ENCODE data around the gene BABAM1.

BABAM1 gene

GRCh38 chr19:17244618-17245534, 22.4 kb upstream of the BABAM1 start:
- Histone ChIP-seq H3K4me1 (ENCODE audit: control insufficient read depth, insufficient read depth, low read length) (peaks cover 47% of the 10 kb centered on the region), H3K36me3 (ENCODE audit: control insufficient read depth, insufficient read depth, low read length) (peaks cover 12% of the 10 kb centered on the region), H3K9ac (ENCODE audit: low read length) (peak overlapping the region; percentile 86), H3K9me3 (ENCODE audit: control insufficient read depth, insufficient read depth, low read depth, low read length) (no peaks in the 10 kb centered on the region), H3K27me3 (ENCODE audit: control insufficient read depth, insufficient read depth, low read length) (no peaks in the 10 kb centered on the region), H3K4me3 (ENCODE audit: low read depth, low read length) (peak overlapping the region; percentile 99), H3K27ac (ENCODE audit: low read depth, low read length) (peak overlapping the region; percentile 85)

DNA sequence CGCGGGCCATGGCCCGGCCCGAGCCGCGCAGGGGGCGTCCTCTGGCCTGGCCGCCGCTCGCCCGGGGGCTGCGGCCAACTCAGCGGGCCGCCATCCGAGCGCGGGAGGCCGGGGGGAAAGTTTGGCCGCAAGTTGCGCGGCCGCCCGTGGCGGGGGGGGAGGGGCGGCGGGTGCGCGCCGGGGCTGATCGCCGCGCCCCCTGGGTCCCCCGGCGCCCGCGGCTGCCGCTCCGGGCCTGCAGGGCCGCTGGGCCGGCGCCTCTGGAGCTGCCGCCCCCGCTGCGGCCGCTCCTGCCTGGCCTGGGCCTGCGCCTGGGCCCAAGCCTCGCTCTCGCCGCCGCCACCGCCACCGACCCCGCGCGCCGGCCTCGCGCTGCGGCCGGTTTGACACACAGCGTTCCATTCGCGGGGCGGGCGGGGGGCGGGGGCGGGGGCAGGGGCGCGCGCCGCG, 21.7 kb upstream of the BABAM1 start, which contains the start of gene NR2F6:
TSS of gene NR2F6 (minus strand) at position 385 of the 450 bp plus-strand sequence. CDS start 699 bp downstream, outside the sequence.
- Histone ChIP-seq H3K4me1 (ENCODE audit: control insufficient read depth, insufficient read depth, low read length) (peaks cover 47% of the 10 kb centered on the region), H3K27me3 (ENCODE audit: control insufficient read depth, insufficient read depth, low read length) (no peaks in the 10 kb centered on the region), H3K36me3 (ENCODE audit: control insufficient read depth, insufficient read depth, low read length) (peaks cover 7% of the 10 kb centered on the region; the same call in 1 of the 2 replicates), H3K9ac (ENCODE audit: low read length) (peak within 1 kb of the TSS; percentile 94), H3K27ac (ENCODE audit: low read depth, low read length) (peak within 1 kb of the TSS; percentile 99), H3K4me3 (ENCODE audit: low read depth, low read length) (peak within 1 kb of the TSS; percentile 99), H3K9me3 (ENCODE audit: control insufficient read depth, insufficient read depth, low read depth, low read length) (no peaks in the 10 kb centered on the region)

DNA sequence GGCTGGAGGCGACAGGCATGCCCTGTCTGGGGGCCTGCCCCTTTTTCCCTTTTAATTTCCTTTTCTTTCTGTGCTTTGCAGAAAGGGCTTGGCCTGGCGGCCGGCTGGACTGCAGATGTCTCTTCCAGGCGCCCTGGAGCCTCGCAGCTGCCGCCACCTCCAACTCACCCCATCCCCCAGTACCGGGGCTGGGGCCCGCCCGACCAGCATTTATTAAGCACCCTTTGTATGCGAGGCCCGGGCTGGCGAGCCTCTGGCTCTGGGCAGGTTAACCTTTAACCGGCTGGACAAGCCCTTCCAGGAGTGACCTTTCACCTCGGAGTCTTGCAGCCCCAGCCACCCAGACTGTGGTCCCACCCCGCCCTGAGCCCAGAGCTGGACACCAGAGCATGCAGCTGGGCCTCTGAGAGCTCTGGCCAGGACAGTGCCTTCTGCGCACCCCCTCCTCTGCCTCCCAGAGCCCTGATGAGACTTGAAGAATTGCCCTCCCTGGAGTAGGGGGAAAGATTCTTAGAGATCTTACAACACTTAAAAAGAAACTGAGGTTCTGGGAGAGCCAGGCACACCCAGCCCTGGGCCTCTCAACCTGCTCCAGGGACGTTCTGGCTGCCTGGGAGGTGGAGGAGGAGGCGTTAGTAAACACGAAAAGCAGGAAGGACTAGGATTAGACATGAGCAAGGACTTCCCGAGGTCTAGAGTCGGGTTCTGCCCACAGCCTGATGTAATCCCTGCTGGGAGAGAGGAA, 20.4 kb upstream of the BABAM1 start:
- Histone ChIP-seq H3K36me3 (ENCODE audit: control insufficient read depth, insufficient read depth, low read length) (0 out of 2 replicates have a peak, but pooled peaks cover 6% of the 10 kb centered on the region), H3K4me3 (ENCODE audit: low read depth, low read length) (peak overlapping the region; percentile 80), H3K4me1 (ENCODE audit: control insufficient read depth, insufficient read depth, low read length) (peaks cover 42% of the 10 kb centered on the region), H3K9me3 (ENCODE audit: control insufficient read depth, insufficient read depth, low read depth, low read length) (no peaks in the 10 kb centered on the region), H3K27me3 (ENCODE audit: control insufficient read depth, insufficient read depth, low read length) (no peaks in the 10 kb centered on the region), H3K27ac (ENCODE audit: low read depth, low read length) (peak overlapping the region; percentile 99), H3K9ac (ENCODE audit: low read length) (peak overlapping the region; percentile 94)

- H3K9ac ChIP-seq (ENCODE audit: low read length): peak overlapping the region; percentile 78
- no peaks in the 10 kb centered on the region for H3K27me3 ChIP-seq (ENCODE audit: control insufficient read depth, insufficient read depth, low read length)
- H3K9me3 ChIP-seq (ENCODE audit: control insufficient read depth, insufficient read depth, low read depth, low read length): no peaks in the 10 kb centered on the region
- peak overlapping the region; percentile 79 for H3K27ac ChIP-seq (ENCODE audit: low read depth, low read length)
- peak overlapping the region; percentile 35; the same call in 1 of the 2 replicates for H3K4me3 ChIP-seq (ENCODE audit: low read depth, low read length)
- H3K4me1 ChIP-seq (ENCODE audit: control insufficient read depth, insufficient read depth, low read length): peaks cover 32% of the 10 kb centered on the region
- H3K36me3 ChIP-seq (ENCODE audit: control insufficient read depth, insufficient read depth, low read length): 0 out of 2 replicates have a peak, but pooled peaks cover 6% of the 10 kb centered on the region
Observed at GRCh38 chr19:17248011-17248776, 19.0 kb upstream of the BABAM1 start.

GRCh38 chr19:17249887-17250548, 17.2 kb upstream of the BABAM1 start:
- peaks cover 26% of the 10 kb centered on the region for H3K4me1 ChIP-seq (ENCODE audit: control insufficient read depth, insufficient read depth, low read length)
- H3K9me3 ChIP-seq (ENCODE audit: control insufficient read depth, insufficient read depth, low read depth, low read length): no peaks in the 10 kb centered on the region
- peak overlapping the region; percentile 52; the same call in 1 of the 2 replicates for H3K27ac ChIP-seq (ENCODE audit: low read depth, low read length)
- H3K4me3 ChIP-seq (ENCODE audit: low read depth, low read length): no peak overlapping the region
- no peaks in the 10 kb centered on the region for H3K27me3 ChIP-seq (ENCODE audit: control insufficient read depth, insufficient read depth, low read length)
- H3K9ac ChIP-seq (ENCODE audit: low read length): no peak overlapping the region
- H3K36me3 ChIP-seq (ENCODE audit: control insufficient read depth, insufficient read depth, low read length): peaks cover 11% of the 10 kb centered on the region

DNA sequence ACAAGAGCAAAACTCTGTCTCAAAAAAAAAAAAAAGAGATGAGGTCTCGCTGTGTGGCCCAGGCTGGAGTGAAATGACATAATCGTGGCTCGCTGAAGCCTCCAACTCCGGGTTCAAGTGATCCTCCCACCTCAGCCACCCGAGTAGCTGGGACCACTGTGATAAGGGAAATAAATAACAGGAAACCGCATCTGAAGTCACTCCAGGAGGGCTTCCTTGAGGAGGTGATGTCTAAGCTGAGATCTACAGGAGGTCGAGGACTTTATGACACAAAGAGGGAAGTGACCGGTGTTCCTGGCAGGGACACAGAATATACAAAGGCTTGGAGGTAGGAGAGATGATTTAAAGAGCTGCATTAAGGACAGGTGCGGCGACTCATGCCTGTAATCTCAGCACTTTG, 12.6 kb upstream of the BABAM1 start:
- Histone ChIP-seq H3K4me3 (ENCODE audit: low read depth, low read length) (no peak overlapping the region), H3K4me1 (ENCODE audit: control insufficient read depth, insufficient read depth, low read length) (no peaks in the 10 kb centered on the region), H3K27me3 (ENCODE audit: control insufficient read depth, insufficient read depth, low read length) (no peaks in the 10 kb centered on the region), H3K9me3 (ENCODE audit: control insufficient read depth, insufficient read depth, low read depth, low read length) (peaks cover 8% of the 10 kb centered on the region; the same call in 1 of the 2 replicates), H3K36me3 (ENCODE audit: control insufficient read depth, insufficient read depth, low read length) (peaks cover 20% of the 10 kb centered on the region), H3K9ac (ENCODE audit: low read length) (no peak overlapping the region), H3K27ac (ENCODE audit: low read depth, low read length) (no peak overlapping the region)

- Histone ChIP-seq H3K4me3 (ENCODE audit: low read depth, low read length) (no peak overlapping the region), H3K4me1 (ENCODE audit: control insufficient read depth, insufficient read depth, low read length) (no peaks in the 10 kb centered on the region), H3K9ac (ENCODE audit: low read length) (no peak overlapping the region), H3K36me3 (ENCODE audit: control insufficient read depth, insufficient read depth, low read length) (peaks cover 17% of the 10 kb centered on the region), H3K9me3 (ENCODE audit: control insufficient read depth, insufficient read depth, low read depth, low read length) (peaks cover 11% of the 10 kb centered on the region; the same call in 1 of the 2 replicates), H3K27ac (ENCODE audit: low read depth, low read length) (no peak overlapping the region), H3K27me3 (ENCODE audit: control insufficient read depth, insufficient read depth, low read length) (no peaks in the 10 kb centered on the region)
Observed at GRCh38 chr19:17255150-17255621, 12.1 kb upstream of the BABAM1 start.

- H3K9me3 ChIP-seq (ENCODE audit: control insufficient read depth, insufficient read depth, low read depth, low read length): peaks cover 11% of the 10 kb centered on the region; the same call in 1 of the 2 replicates
- H3K27ac ChIP-seq (ENCODE audit: low read depth, low read length): no peak overlapping the region
- H3K9ac ChIP-seq (ENCODE audit: low read length): no peak overlapping the region
- H3K4me3 ChIP-seq (ENCODE audit: low read depth, low read length): no peak overlapping the region
- H3K36me3 ChIP-seq (ENCODE audit: control insufficient read depth, insufficient read depth, low read length): peaks cover 17% of the 10 kb centered on the region
- no peaks in the 10 kb centered on the region for H3K27me3 ChIP-seq (ENCODE audit: control insufficient read depth, insufficient read depth, low read length)
- H3K4me1 ChIP-seq (ENCODE audit: control insufficient read depth, insufficient read depth, low read length): no peaks in the 10 kb centered on the region
Observed at GRCh38 chr19:17256130-17256529, 11.1 kb upstream of the BABAM1 start.

- Histone ChIP-seq H3K36me3 (ENCODE audit: control insufficient read depth, insufficient read depth, low read length) (peaks cover 13% of the 10 kb centered on the region), H3K4me3 (ENCODE audit: low read depth, low read length) (no peak overlapping the region), H3K9ac (ENCODE audit: low read length) (no peak overlapping the region), H3K4me1 (ENCODE audit: control insufficient read depth, insufficient read depth, low read length) (peaks cover 3% of the 10 kb centered on the region), H3K9me3 (ENCODE audit: control insufficient read depth, insufficient read depth, low read depth, low read length) (peaks cover 11% of the 10 kb centered on the region; the same call in 1 of the 2 replicates), H3K27me3 (ENCODE audit: control insufficient read depth, insufficient read depth, low read length) (no peaks in the 10 kb centered on the region), H3K27ac (ENCODE audit: low read depth, low read length) (no peak overlapping the region)
Observed at GRCh38 chr19:17259118-17259780, 8.0 kb upstream of the BABAM1 start.
